Measurements from ENCODE around the gene RAP1GAP2. TPM values are rescaled to one million over a fixed set of nuclear protein-coding genes. Genes with fewer than 3 reads are reported as not detected.
"Not testable (repeated sequence)": the region's sequence is repeated elsewhere in the genome, so short reads cannot be mapped to it uniquely, and the experiment has no call there.

Gene RAP1GAP2
- total RNA-seq, 1 donor from 2014 or later = 17.0 TPM

GRCh38 chr17:2881295-2881694 lies 85.1 kb downstream of the RAP1GAP2 start:
- no peak for TF ChIP-seq CTCF (IDR thresholded peaks at IDR 0.05)
- H3K4me3 ChIP-seq = no peak overlapping the region
- ATAC-seq (no peak), DNase-seq (no peak)
- no peaks in the 10 kb centered on the region for H3K4me1 ChIP-seq
- H3K27ac ChIP-seq = no peak overlapping the region
- H3K27me3 ChIP-seq (ENCODE audit: low read depth) = no peaks in the 10 kb centered on the region
- intact Hi-C loops (cut with DNase I) = no loop called here
- H3K9me3 ChIP-seq = no peaks in the 10 kb centered on the region
- no peaks in the 10 kb centered on the region for H3K36me3 ChIP-seq

- no peak for TF ChIP-seq CTCF (IDR thresholded peaks at IDR 0.05)
- ATAC-seq (peak; percentile 45 to 77), DNase-seq (no peak)
- H3K27me3 ChIP-seq (ENCODE audit: low read depth) = no peaks in the 10 kb centered on the region
- intact Hi-C loops (cut with DNase I) = no loop called here
- no peaks in the 10 kb centered on the region for H3K9me3 ChIP-seq
- H3K4me1 ChIP-seq = no peaks in the 10 kb centered on the region
- H3K4me3 ChIP-seq = no peak overlapping the region
- H3K27ac ChIP-seq = no peak overlapping the region
- no peaks in the 10 kb centered on the region for H3K36me3 ChIP-seq
Measured at GRCh38 chr17:2883544-2884213, 87.4 kb downstream of the RAP1GAP2 start.

GRCh38 chr17:2885733-2886132 lies 89.5 kb downstream of the RAP1GAP2 start:
- intact Hi-C loops (cut with DNase I) = no loop called here
- DNase-seq (no peak), ATAC-seq (no peak)
- Histone ChIP-seq H3K4me3 (no peak overlapping the region), H3K9me3 (no peaks in the 10 kb centered on the region), H3K4me1 (no peaks in the 10 kb centered on the region), H3K36me3 (no peaks in the 10 kb centered on the region), H3K27me3 (ENCODE audit: low read depth) (no peaks in the 10 kb centered on the region), H3K27ac (no peak overlapping the region)
- TF ChIP-seq CTCF (IDR thresholded peaks at IDR 0.05) = no peak

- intact Hi-C loops (cut with DNase I) = no loop called here
- Histone ChIP-seq H3K27me3 (ENCODE audit: low read depth) (no peaks in the 10 kb centered on the region), H3K4me3 (no peak overlapping the region), H3K9me3 (no peaks in the 10 kb centered on the region), H3K27ac (no peak overlapping the region), H3K36me3 (no peaks in the 10 kb centered on the region), H3K4me1 (no peaks in the 10 kb centered on the region)
- DNase-seq = no peak
- TF ChIP-seq CTCF (IDR thresholded peaks at IDR 0.05) = no peak
- no peak for ATAC-seq
Measured at GRCh38 chr17:2888326-2888725, 92.1 kb downstream of the RAP1GAP2 start.

GRCh38 chr17:2889256-2889655 lies 93.0 kb downstream of the RAP1GAP2 start:
- intact Hi-C loops (cut with DNase I) = no loop called here
- Histone ChIP-seq H3K27ac (no peak overlapping the region), H3K9me3 (no peaks in the 10 kb centered on the region), H3K27me3 (ENCODE audit: low read depth) (no peaks in the 10 kb centered on the region), H3K36me3 (no peaks in the 10 kb centered on the region), H3K4me1 (no peaks in the 10 kb centered on the region), H3K4me3 (no peak overlapping the region)
- no peak for TF ChIP-seq CTCF (IDR thresholded peaks at IDR 0.05)
- ATAC-seq (no peak), DNase-seq (no peak)

- H3K4me3 ChIP-seq; H3K36me3 ChIP-seq; H3K27me3 ChIP-seq (ENCODE audit: low read depth); H3K9me3 ChIP-seq; H3K27ac ChIP-seq; DNase-seq; intact Hi-C loops (cut with DNase I); ATAC-seq; H3K4me1 ChIP-seq: not testable (repeated sequence)
Measured at GRCh38 chr17:2890778-2891177, 94.5 kb downstream of the RAP1GAP2 start.

Measured in lower lobe of right lung (tissue), 2 donors.